Mesothelial cell of epicardium (in vitro differentiated cells): ENCODE measurements around the gene THSD4. TPM values are rescaled to one million over a fixed set of nuclear protein-coding genes. Genes with fewer than 3 reads are reported as not detected.
A peak's percentile ranks its signal among the peaks of the same experiment; 100 is the strongest.

Experiments used
- DNase-seq, 2 experiments: peaks; one replicate each; pipeline ENCODE4 v3.0.0; 2021; ENCODE audit warnings: low spot score in 2 of 2; ENCODE audit not compliant: unreplicated experiment in 2 of 2
- H3K27ac Mint-ChIP-seq: 2 replicates; pipeline ENCODE4 v1.8.0; 2021; ENCODE audit warnings: mixed read lengths
- H3K27me3 Mint-ChIP-seq: 2 replicates; pipeline ENCODE4 v1.8.0; 2021; ENCODE audit warnings: low read depth, mixed read lengths
- H3K36me3 Mint-ChIP-seq: 2 replicates; pipeline ENCODE4 v1.8.0; 2021; ENCODE audit warnings: mixed read lengths
- H3K4me1 Mint-ChIP-seq: 2 replicates; pipeline ENCODE4 v1.8.0; 2021; ENCODE audit warnings: mixed read lengths
- H3K4me3 Mint-ChIP-seq: 2 replicates; pipeline ENCODE4 v1.8.0; 2021; ENCODE audit warnings: mild to moderate bottlenecking, moderate library complexity, mixed read lengths
- H3K9me3 Mint-ChIP-seq: 2 replicates; pipeline ENCODE4 v1.8.0; 2021; ENCODE audit warnings: mixed read lengths
- CTCF ChIP-seq: fragments of 200-600 bp; sonication (generic); IDR thresholded peaks from one replicate; pipeline ENCODE4 v1.5.0; 2021; ENCODE audit warnings: antibody characterized with exemption; ENCODE audit not compliant: unreplicated experiment
- total RNA-seq: library from RNA; stranded (reverse); gene quantifications from 3 replicates; pipeline ENCODE4 v1.2.1, GENCODE V29; 2021

The THSD4 gene
- total RNA-seq, 1 donor from 2014 or later = 93.9 TPM

- no peaks in the 10 kb centered on the region for H3K27me3 Mint-ChIP-seq
- no peak overlapping the region for H3K4me3 Mint-ChIP-seq
- no peak for DNase-seq
- H3K9me3 Mint-ChIP-seq = no peaks in the 10 kb centered on the region
- no peaks in the 10 kb centered on the region for H3K36me3 Mint-ChIP-seq
- no peak for TF ChIP-seq CTCF
- peak overlapping the region; percentile 74 for H3K27ac Mint-ChIP-seq
- H3K4me1 Mint-ChIP-seq = peaks cover 31% of the 10 kb centered on the region
These were observed 538.9 kb downstream of the THSD4 start for GRCh38 chr15:71654042-71654719.

DNA sequence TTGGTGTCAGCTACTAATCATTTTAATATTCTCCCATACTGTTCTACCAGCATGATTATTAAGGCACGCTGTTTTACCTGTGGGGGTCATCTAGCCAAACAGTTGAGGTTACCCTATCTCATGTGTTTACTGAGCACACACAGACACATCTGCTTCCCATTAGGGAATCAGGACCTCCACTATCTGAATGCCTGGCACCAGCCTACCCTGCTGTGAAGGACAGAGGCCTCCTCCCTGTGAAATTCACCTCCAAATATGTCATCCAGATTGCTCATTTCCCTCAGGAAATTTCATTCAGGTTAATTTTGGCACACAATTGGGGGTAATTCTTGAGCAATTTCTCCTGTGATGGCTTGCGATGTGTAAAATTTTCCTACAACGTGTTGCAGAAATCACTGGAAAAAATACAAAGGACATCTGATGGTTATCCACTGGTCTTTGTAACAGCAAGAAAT is 539.5 kb downstream of the THSD4 start:
- Mint-ChIP-seq H3K4me3 (no peak overlapping the region), H3K27ac (peak overlapping the region; percentile 74), H3K4me1 (peaks cover 34% of the 10 kb centered on the region), H3K36me3 (no peaks in the 10 kb centered on the region), H3K27me3 (no peaks in the 10 kb centered on the region), H3K9me3 (no peaks in the 10 kb centered on the region)
- no peak for DNase-seq
- TF ChIP-seq CTCF = no peak

- Mint-ChIP-seq H3K27me3 (no peaks in the 10 kb centered on the region), H3K4me1 (peaks cover 46% of the 10 kb centered on the region), H3K36me3 (peaks cover 4% of the 10 kb centered on the region), H3K9me3 (no peaks in the 10 kb centered on the region), H3K4me3 (no peak overlapping the region), H3K27ac (no peak overlapping the region)
- no peak for DNase-seq
- TF ChIP-seq CTCF = no peak
These were observed 541.2 kb downstream of the THSD4 start for GRCh38 chr15:71656425-71656824.

DNA sequence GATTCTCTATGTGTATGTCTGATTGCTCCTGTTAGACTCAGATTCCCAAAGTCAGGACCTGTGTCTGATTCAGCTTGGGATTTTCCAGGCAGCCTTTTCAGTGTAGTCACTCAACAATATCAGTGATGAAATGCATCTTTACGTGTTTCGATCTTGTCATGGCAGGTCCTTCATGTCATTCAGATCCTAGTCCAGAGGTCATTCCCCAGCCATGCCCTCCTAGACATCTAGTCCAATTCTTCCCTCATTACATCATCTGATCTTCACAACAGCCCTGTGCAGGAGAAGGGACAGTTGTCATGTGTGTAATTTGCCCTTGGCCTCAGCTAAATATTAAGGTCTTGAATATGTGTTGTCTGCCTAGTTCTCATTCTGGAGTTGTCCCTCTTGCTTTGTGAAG is 541.9 kb downstream of the THSD4 start:
- no peak overlapping the region for H3K27ac Mint-ChIP-seq
- peaks cover 4% of the 10 kb centered on the region for H3K36me3 Mint-ChIP-seq
- TF ChIP-seq CTCF = no peak

DNA sequence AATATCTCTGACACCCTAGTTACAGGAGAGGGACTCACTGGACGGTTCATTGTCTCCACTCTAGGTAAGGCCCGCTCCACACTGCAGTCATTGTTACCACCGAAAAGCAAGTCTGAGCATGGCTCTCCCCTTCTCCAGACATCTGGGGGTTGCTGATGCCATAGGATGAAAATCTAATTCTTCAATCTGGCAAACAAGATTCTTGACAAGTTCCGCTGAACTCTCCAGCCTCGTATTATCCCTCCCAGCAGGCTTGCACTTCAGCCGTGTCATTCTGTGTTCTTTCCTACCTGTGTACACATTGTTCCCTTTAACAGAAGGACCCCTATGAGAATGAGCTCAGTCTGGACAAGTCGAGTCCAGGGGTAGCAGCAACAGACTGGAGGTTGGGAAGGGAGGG is 542.8 kb downstream of the THSD4 start:
- TF ChIP-seq CTCF = no peak
- Mint-ChIP-seq H3K9me3 (no peaks in the 10 kb centered on the region), H3K4me1 (peaks cover 40% of the 10 kb centered on the region), H3K36me3 (peaks cover 4% of the 10 kb centered on the region), H3K27me3 (no peaks in the 10 kb centered on the region), H3K27ac (peak overlapping the region; percentile 13), H3K4me3 (no peak overlapping the region)
- no peak for DNase-seq

More for the DNA sequence above, 541.9 kb downstream of the THSD4 start:
- Mint-ChIP-seq H3K4me1 (peaks cover 46% of the 10 kb centered on the region), H3K27me3 (no peaks in the 10 kb centered on the region), H3K9me3 (no peaks in the 10 kb centered on the region), H3K4me3 (no peak overlapping the region)
- DNase-seq = no peak
